ENCODE measurements around the gene PSME3IP1.
A peak's percentile ranks its signal among the peaks of the same experiment; 100 is the strongest.

Gene PSME3IP1

DNA sequence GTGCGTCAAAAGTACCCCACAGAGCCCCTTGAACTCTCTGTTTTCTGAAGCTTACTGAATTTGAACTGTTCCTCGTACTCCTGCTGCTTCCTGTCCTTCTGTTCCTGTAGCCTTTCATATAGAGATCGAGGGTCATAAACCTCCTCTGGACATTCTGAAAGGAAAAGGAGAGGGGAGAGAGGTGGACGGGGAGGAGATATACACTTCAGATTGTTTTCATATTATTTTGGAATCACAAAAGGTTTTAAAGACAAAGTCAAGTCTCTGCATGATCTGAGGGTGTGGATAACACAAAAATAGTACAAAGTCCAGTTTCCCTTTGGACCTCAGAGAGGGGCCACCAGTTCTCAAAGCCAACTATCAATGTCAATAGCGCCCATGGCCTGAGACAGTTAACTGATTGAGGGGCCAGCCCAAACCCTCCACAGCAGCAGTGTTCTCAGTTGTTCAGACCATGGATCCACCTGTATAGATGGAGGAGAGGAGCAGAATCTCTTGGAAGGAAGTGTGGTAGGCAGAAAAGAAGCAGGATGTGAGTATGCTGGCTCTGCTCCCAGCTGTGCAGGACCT, 13.0 kb downstream of the PSME3IP1 start:
- TF ChIP-seq, protein P1, sequence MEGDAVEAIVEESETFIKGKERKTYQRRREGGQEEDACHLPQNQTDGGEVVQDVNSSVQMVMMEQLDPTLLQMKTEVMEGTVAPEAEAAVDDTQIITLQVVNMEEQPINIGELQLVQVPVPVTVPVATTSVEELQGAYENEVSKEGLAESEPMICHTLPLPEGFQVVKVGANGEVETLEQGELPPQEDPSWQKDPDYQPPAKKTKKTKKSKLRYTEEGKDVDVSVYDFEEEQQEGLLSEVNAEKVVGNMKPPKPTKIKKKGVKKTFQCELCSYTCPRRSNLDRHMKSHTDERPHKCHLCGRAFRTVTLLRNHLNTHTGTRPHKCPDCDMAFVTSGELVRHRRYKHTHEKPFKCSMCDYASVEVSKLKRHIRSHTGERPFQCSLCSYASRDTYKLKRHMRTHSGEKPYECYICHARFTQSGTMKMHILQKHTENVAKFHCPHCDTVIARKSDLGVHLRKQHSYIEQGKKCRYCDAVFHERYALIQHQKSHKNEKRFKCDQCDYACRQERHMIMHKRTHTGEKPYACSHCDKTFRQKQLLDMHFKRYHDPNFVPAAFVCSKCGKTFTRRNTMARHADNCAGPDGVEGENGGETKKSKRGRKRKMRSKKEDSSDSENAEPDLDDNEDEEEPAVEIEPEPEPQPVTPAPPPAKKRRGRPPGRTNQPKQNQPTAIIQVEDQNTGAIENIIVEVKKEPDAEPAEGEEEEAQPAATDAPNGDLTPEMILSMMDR (conservative IDR thresholded peaks at IDR 0.05; ENCODE audit: low read length), result no peak
- no peak for TF ChIP-seq EZH2phosphoT487 (IDR thresholded peaks at IDR 0.05; ENCODE audit: borderline replicate concordance)
- no peaks in the 10 kb centered on the region for H4K20me1 ChIP-seq (ENCODE audit: insufficient read depth, low read length, poor library complexity, severe bottlenecking)
- H3K4me3 ChIP-seq (ENCODE audit: low read length, poor library complexity, severe bottlenecking), result no peak overlapping the region
- no peak overlapping the region for H3K4me2 ChIP-seq (ENCODE audit: low read depth, low read length, poor library complexity, severe bottlenecking)
- H2AFZ ChIP-seq (ENCODE audit: low read length), result no peak overlapping the region
- H3K9me2 ChIP-seq (replicated peaks; ENCODE audit: low read depth, low read length), result no peaks in the 10 kb centered on the region
- H3K36me3 ChIP-seq (ENCODE audit: insufficient read depth, low read length), result peaks cover 25% of the 10 kb centered on the region; the same call in 1 of the 2 replicates
- H3K79me2 ChIP-seq (ENCODE audit: insufficient read depth, low read length), result peaks cover 7% of the 10 kb centered on the region; the same call in 1 of the 2 replicates
- no peak overlapping the region for H3K9ac ChIP-seq (ENCODE audit: low read depth, low read length, poor library complexity, severe bottlenecking)
- H3K27me3 ChIP-seq (ENCODE audit: insufficient read depth, low read length, poor library complexity, severe bottlenecking), result no peaks in the 10 kb centered on the region
- no peaks in the 10 kb centered on the region for H3K9me3 ChIP-seq (ENCODE audit: insufficient read depth, low read depth, low read length)
- H3K4me1 ChIP-seq (ENCODE audit: insufficient read depth, low read length, poor library complexity, severe bottlenecking), result peaks cover 1% of the 10 kb centered on the region
- H3F3A ChIP-seq (ENCODE audit: low read depth), result no peaks in the 10 kb centered on the region

GRCh38 chr16:57169327-57169726, 16.5 kb downstream of the PSME3IP1 start:
- Histone ChIP-seq H3K36me3 (ENCODE audit: insufficient read depth, low read length) (peaks cover 43% of the 10 kb centered on the region; the same call in 1 of the 2 replicates), H3K9me3 (ENCODE audit: insufficient read depth, low read depth, low read length) (no peaks in the 10 kb centered on the region)
- TF ChIP-seq EZH2phosphoT487 (IDR thresholded peaks at IDR 0.05; ENCODE audit: borderline replicate concordance), result no peak
- TF ChIP-seq, protein P1 (conservative IDR thresholded peaks at IDR 0.05; ENCODE audit: low read length), result no peak

DNA sequence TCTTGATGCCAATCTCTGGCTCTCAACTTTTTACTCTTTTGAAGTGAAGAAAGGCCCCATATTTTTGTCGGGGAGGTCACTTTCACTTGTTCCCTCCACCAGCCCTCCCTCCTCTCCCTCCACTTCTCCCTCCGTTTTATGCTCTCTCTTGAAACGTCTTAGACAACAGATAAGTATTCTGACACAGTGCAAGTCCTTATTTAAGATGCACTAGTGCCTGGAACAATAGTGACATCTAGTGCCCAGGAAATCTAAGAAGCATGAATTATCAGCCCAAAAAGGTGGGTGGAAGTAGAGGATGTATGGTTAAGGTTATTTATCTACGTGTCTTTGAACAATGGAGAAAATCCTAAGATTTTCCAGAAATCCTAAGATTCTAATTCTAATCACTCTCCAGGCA, 17.9 kb downstream of the PSME3IP1 start:
- Histone ChIP-seq H3K4me1 (ENCODE audit: insufficient read depth, low read length, poor library complexity, severe bottlenecking) (peaks cover 22% of the 10 kb centered on the region), H3F3A (ENCODE audit: low read depth) (no peaks in the 10 kb centered on the region), H3K4me2 (ENCODE audit: low read depth, low read length, poor library complexity, severe bottlenecking) (peak overlapping the region; percentile 49), H4K20me1 (ENCODE audit: insufficient read depth, low read length, poor library complexity, severe bottlenecking) (no peaks in the 10 kb centered on the region), H3K9me2 (replicated peaks; ENCODE audit: low read depth, low read length) (no peaks in the 10 kb centered on the region), H3K4me3 (ENCODE audit: low read length, poor library complexity, severe bottlenecking) (peak overlapping the region; percentile 2), H3K9me3 (ENCODE audit: insufficient read depth, low read depth, low read length) (no peaks in the 10 kb centered on the region), H3K27me3 (ENCODE audit: insufficient read depth, low read length, poor library complexity, severe bottlenecking) (no peaks in the 10 kb centered on the region), H2AFZ (ENCODE audit: low read length) (no peak overlapping the region), H3K79me2 (ENCODE audit: insufficient read depth, low read length) (no peaks in the 10 kb centered on the region), H3K36me3 (ENCODE audit: insufficient read depth, low read length) (peaks cover 55% of the 10 kb centered on the region; the same call in 1 of the 2 replicates), H3K9ac (ENCODE audit: low read depth, low read length, poor library complexity, severe bottlenecking) (peak overlapping the region; percentile 55)
- TF ChIP-seq EZH2phosphoT487 (IDR thresholded peaks at IDR 0.05; ENCODE audit: borderline replicate concordance), result no peak
- TF ChIP-seq, protein P1 (conservative IDR thresholded peaks at IDR 0.05; ENCODE audit: low read length), result peak; percentile 92

More at GRCh38 chr16:57169327-57169726, 16.5 kb downstream of the PSME3IP1 start:
- peaks cover 22% of the 10 kb centered on the region for H3K4me1 ChIP-seq (ENCODE audit: insufficient read depth, low read length, poor library complexity, severe bottlenecking)
- no peaks in the 10 kb centered on the region for H4K20me1 ChIP-seq (ENCODE audit: insufficient read depth, low read length, poor library complexity, severe bottlenecking)
- H3F3A ChIP-seq (ENCODE audit: low read depth), result no peaks in the 10 kb centered on the region
- H3K9ac ChIP-seq (ENCODE audit: low read depth, low read length, poor library complexity, severe bottlenecking), result no peak overlapping the region
- no peak overlapping the region for H3K4me2 ChIP-seq (ENCODE audit: low read depth, low read length, poor library complexity, severe bottlenecking)
- H2AFZ ChIP-seq (ENCODE audit: low read length), result no peak overlapping the region
- no peaks in the 10 kb centered on the region for H3K79me2 ChIP-seq (ENCODE audit: insufficient read depth, low read length)
- H3K4me3 ChIP-seq (ENCODE audit: low read length, poor library complexity, severe bottlenecking), result no peak overlapping the region
- H3K27me3 ChIP-seq (ENCODE audit: insufficient read depth, low read length, poor library complexity, severe bottlenecking), result no peaks in the 10 kb centered on the region
- no peaks in the 10 kb centered on the region for H3K9me2 ChIP-seq (replicated peaks; ENCODE audit: low read depth, low read length)
